Activated naive CD4-positive, alpha-beta T cell treated with anti-CD3 and anti-CD28 coated beads, Interleukin-2, amount 10 ng/mL, durations not matched to agents 7 days and 5 days (primary cell): Measurements from ENCODE around the gene SMG6.
"Not testable (repeated sequence)": the region's sequence is repeated elsewhere in the genome, so short reads cannot be mapped to it uniquely, and the experiment has no call there.

Experiments
- CTCF ChIA-PET: fragments of 350-600 bp; sonication (Branson Sonifier 250); formaldehyde crosslinking; loops from one replicate; lab custom pipeline; 2021; ENCODE audit warnings: antibody characterized with exemption; lab: Charles Lee
- DNase-seq: peaks from one replicate; pipeline ENCODE4 v3.0.0-alpha.2; 2020
- H3K27ac Mint-ChIP-seq: one replicate; pipeline ENCODE4 v1.8.0; 2021; ENCODE audit warnings: mild to moderate bottlenecking, moderate library complexity, mixed read lengths
- H3K27me3 Mint-ChIP-seq: one replicate; pipeline ENCODE4 v1.8.0; 2021; ENCODE audit warnings: mild to moderate bottlenecking, mixed read lengths
- H3K36me3 Mint-ChIP-seq: one replicate; pipeline ENCODE4 v1.8.0; 2021; ENCODE audit warnings: mixed read lengths
- H3K4me1 Mint-ChIP-seq: one replicate; pipeline ENCODE4 v1.8.0; 2021; ENCODE audit warnings: mixed read lengths
- H3K4me3 Mint-ChIP-seq: one replicate; pipeline ENCODE4 v1.8.0; 2021; ENCODE audit warnings: mild to moderate bottlenecking, moderate library complexity, mixed read lengths
- H3K9me3 Mint-ChIP-seq: one replicate; pipeline ENCODE4 v1.8.0; 2021; ENCODE audit warnings: mixed read lengths

The SMG6 gene

DNA sequence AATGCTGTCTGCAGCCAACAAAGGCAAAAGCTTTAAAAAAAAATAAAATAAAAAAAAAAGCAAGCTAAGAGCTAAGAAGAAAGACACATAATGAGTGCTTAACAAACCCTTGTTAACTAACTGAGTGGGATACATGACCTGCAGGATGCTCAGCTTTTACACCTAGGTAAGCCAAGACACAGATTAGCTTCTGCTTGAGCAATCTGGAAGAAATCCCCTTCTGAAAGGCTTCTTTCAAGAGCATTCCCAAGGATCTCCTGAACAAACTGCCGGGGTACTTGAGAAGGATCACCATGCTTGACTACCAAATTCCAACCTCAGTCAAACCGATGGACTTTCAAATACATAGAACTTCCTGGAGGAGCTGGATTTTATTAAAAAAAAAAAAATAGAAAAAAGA lies 92.9 kb downstream of the SMG6 start:
- no peak for DNase-seq
- no peak overlapping the region for H3K27ac Mint-ChIP-seq
- H3K36me3 Mint-ChIP-seq = peaks cover 38% of the 10 kb centered on the region
- H3K4me3 Mint-ChIP-seq = no peak overlapping the region
- CTCF ChIA-PET = interaction anchor here (0.6 to 0.8 kb wide), 2 partner anchors 90 to 156 kb away, joined by 3 to 4 read pairs; partner anchors contain the start of gene HIC1
- no peaks in the 10 kb centered on the region for H3K9me3 Mint-ChIP-seq
- H3K4me1 Mint-ChIP-seq = peaks cover 47% of the 10 kb centered on the region
- H3K27me3 Mint-ChIP-seq = no peaks in the 10 kb centered on the region

DNA sequence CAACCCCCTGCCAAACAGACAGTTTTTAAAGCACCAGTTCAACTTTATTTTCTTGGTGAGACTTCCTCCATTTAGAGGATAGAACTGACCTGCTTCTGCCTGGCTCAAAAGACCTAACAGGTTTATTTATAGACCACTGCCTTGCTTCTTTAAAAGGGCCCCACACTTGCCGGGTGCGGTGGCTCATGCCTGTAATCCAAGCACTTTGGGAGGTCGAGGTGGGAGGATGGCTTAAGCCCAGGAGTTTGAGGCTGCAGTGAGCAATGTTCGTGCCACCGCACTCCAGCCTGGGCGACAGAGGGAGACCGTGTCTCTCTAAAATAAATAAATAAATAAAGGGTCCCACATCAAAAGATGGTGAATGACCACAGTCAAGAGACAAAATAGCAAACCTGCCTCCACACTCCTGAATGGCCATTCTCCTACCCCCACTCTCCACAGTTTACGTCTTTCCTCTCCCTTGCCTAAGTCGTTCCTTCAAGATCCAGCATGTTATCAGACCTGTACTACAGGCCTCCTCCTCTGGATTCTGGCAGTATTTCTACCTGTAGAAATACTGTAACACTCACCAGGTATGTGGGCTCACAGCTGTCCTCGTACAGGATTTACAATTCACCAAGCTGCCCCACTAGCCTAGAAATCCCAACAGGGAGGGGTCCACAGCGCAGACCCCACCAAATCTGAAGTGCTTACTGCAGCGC lies 95.6 kb downstream of the SMG6 start:
- Mint-ChIP-seq H3K4me1 (peaks cover 39% of the 10 kb centered on the region), H3K27ac (no peak overlapping the region)

DNA sequence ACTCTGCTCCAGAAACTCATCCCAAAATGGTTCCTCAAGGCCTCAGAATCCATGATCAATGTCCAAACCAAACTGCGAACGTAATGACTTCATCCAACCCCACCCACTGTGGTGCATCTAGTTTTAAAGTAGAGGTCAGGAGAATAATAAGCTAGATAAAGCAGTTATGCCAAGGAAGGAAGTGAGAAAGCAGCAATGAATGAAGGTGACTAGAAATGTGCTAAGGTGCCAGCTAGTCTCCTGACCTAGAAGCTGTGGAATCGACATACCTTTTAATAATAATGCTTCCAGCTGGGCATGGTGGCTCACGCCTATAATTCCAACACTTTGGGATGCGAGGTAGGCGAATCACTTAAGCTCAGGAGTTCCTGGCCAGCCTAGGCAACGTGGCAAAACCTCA lies 99.2 kb downstream of the SMG6 start:
- no peaks in the 10 kb centered on the region for H3K27me3 Mint-ChIP-seq
- CTCF ChIA-PET = interaction anchor here (1.3 to 1.4 kb wide), 2 partner anchors 14 to 40 kb away, joined by 4 to 5 read pairs; no protein-coding TSS in a partner anchor
- H3K36me3 Mint-ChIP-seq = peaks cover 39% of the 10 kb centered on the region
- H3K4me3 Mint-ChIP-seq = no peak overlapping the region
- H3K9me3 Mint-ChIP-seq = no peaks in the 10 kb centered on the region
- peaks cover 45% of the 10 kb centered on the region for H3K4me1 Mint-ChIP-seq
- H3K27ac Mint-ChIP-seq = no peak overlapping the region
- DNase-seq = no peak

More for the DNA sequence above, 95.6 kb downstream of the SMG6 start:
- CTCF ChIA-PET = no interaction called here
- no peaks in the 10 kb centered on the region for H3K27me3 Mint-ChIP-seq
- no peak for DNase-seq
- no peak overlapping the region for H3K4me3 Mint-ChIP-seq
- peaks cover 40% of the 10 kb centered on the region for H3K36me3 Mint-ChIP-seq
- H3K9me3 Mint-ChIP-seq = no peaks in the 10 kb centered on the region

- CTCF ChIA-PET = interaction anchor here (0.8 to 1.4 kb wide), 2 partner anchors 15 to 28 kb away, joined by 4 to 6 read pairs; no protein-coding TSS in a partner anchor
- H3K4me1 Mint-ChIP-seq = peaks cover 48% of the 10 kb centered on the region
- H3K27me3 Mint-ChIP-seq = no peaks in the 10 kb centered on the region
- no peak overlapping the region for H3K4me3 Mint-ChIP-seq
- peaks cover 42% of the 10 kb centered on the region for H3K36me3 Mint-ChIP-seq
- H3K9me3 Mint-ChIP-seq = no peaks in the 10 kb centered on the region
- peak overlapping the region; percentile 95 for H3K27ac Mint-ChIP-seq
- no peak for DNase-seq
These were observed 99.8 kb downstream of the SMG6 start for GRCh38 chr17:2203818-2204217.

GRCh38 chr17:2202996-2203575 lies 100.5 kb downstream of the SMG6 start:
- H3K27ac Mint-ChIP-seq = peak overlapping the region; percentile 95
- H3K4me1 Mint-ChIP-seq = peaks cover 47% of the 10 kb centered on the region
- no peak for DNase-seq
- H3K27me3 Mint-ChIP-seq = no peaks in the 10 kb centered on the region
- H3K9me3 Mint-ChIP-seq = no peaks in the 10 kb centered on the region
- CTCF ChIA-PET = interaction anchor here (0.8 to 1.4 kb wide), 2 partner anchors 16 to 28 kb away, joined by 4 to 6 read pairs; no protein-coding TSS in a partner anchor
- peak overlapping the region; percentile 72 for H3K4me3 Mint-ChIP-seq
- H3K36me3 Mint-ChIP-seq = peaks cover 34% of the 10 kb centered on the region

DNA sequence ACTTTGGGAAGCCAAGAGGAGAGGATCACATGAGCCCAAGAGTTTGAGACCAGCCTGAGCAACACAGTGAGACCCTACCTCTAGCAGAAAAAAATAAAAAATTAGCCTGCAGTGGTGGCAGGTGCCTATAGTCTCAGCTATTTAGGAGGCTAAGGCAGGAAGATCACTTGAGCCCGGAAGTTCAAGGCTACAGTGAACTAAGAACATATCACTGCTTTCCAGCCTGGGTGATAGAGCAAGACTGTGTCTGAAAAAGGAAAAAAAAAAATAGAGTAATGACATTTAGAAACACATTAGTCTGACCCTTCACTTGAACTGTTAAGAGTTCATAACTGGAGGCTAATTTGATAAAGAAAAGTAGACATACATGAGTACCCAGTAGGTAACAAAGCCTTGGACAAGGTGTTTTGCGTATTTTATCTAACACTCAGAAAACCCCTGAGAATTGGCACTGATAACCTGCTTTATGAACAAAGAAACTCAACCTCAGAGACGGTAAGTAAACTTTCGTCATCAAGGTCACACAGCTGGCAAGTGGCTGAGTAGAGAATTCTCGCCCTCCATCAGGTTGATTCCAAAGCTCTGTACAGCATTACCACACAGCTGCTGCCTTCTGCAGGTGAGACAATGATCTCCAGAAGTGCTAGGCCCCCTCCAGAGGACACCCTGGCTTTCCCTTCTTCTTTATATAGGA lies 101.1 kb downstream of the SMG6 start:
- Mint-ChIP-seq H3K27ac (peak overlapping the region; percentile 95), H3K4me1 (peaks cover 47% of the 10 kb centered on the region), H3K9me3 (no peaks in the 10 kb centered on the region), H3K36me3 (peaks cover 35% of the 10 kb centered on the region), H3K27me3 (no peaks in the 10 kb centered on the region), H3K4me3 (peak overlapping the region; percentile 72)
- peak; percentile 33 for DNase-seq
- CTCF ChIA-PET = no interaction called here

DNA sequence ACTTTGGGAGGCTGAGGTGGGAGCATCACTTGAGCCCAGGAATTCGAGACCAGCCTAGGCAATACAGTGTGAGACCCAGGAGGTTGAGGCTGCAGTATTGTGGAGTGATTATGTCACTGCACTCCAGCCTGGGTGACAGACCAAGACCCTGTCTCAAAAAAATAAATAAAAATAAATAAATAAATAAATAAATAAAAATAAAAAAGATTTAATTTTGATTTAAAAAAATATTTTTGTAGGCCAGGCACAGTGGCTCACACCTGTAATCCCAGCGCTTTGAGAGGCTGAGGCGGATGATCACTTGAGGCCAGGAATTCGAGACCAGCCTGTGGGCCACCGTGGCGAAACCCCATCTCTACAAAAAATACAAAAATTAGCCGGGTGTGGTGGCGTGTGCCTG lies 104.2 kb downstream of the SMG6 start:
- H3K36me3 Mint-ChIP-seq = peaks cover 49% of the 10 kb centered on the region
- CTCF ChIA-PET, H3K9me3 Mint-ChIP-seq, H3K27me3 Mint-ChIP-seq, H3K4me3 Mint-ChIP-seq, DNase-seq, H3K27ac Mint-ChIP-seq: not testable (repeated sequence)
- peaks cover 60% of the 10 kb centered on the region for H3K4me1 Mint-ChIP-seq

DNA sequence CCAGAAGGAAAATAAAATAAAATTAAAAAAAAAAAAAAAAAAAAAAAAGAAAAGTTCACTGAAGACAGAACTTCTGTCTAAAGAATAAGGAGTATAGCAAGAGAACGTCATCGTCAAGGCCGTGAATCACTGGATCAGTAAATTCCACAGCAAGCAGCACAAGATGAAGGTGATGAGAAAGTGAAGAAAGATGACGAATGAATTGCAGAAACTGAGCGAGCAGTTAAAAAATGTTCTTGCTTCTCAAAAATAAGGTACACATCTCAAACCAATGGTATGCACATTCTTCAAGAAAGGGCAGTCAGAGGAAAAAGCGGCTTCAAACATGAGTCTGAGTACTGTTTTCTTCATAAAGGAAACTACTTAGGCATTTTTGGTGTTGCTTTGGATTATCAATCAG lies 104.7 kb downstream of the SMG6 start:
- Mint-ChIP-seq H3K27me3 (no peaks in the 10 kb centered on the region), H3K4me3 (no peak overlapping the region), H3K36me3 (peaks cover 53% of the 10 kb centered on the region), H3K9me3 (no peaks in the 10 kb centered on the region), H3K4me1 (peaks cover 60% of the 10 kb centered on the region), H3K27ac (no peak overlapping the region)
- no peak for DNase-seq
- CTCF ChIA-PET = no interaction called here

DNA sequence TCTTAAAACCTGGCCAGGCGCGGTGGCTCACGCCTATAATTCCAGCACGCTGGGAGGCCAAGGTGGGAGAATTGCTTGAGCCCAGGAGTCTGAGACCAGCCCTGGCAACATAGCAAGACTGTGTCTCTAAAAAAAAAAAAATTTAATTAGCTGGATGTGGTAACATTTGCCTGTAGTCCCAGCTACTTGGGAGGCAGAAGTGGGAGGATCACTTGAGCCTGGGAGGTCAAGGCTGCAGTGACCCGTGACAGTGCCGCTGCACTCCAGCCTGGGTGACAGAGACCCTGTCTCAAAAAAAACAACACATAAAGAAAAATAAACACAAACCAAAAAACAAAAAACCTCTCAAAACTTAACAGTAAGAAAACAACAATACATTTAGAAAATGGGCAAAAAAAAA lies 106.3 kb downstream of the SMG6 start:
- Mint-ChIP-seq H3K4me1 (peaks cover 60% of the 10 kb centered on the region), H3K27ac (no peak overlapping the region), H3K36me3 (peaks cover 56% of the 10 kb centered on the region), H3K9me3 (no peaks in the 10 kb centered on the region), H3K4me3 (no peak overlapping the region), H3K27me3 (no peaks in the 10 kb centered on the region)
- no peak for DNase-seq
- CTCF ChIA-PET = no interaction called here

DNA sequence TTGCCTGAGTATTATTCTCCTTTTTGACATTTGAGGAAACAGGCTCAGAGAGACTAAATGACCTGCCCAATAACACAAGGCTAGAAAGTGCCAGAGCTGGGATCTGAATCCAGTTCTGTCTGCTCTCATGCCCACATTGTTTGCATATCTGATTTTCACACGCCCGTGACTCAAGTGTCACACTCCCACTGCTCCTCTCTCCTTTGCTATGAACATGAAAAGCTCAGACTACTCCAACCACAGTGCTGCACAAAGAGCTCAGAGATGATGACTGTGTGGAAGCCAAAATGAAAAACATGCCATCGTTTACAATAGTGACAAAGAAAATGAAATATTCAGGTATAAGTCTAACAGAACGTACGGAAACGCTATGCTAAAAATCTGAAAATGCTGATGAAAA lies 107.9 kb downstream of the SMG6 start:
- H3K9me3 Mint-ChIP-seq = no peaks in the 10 kb centered on the region

DNA sequence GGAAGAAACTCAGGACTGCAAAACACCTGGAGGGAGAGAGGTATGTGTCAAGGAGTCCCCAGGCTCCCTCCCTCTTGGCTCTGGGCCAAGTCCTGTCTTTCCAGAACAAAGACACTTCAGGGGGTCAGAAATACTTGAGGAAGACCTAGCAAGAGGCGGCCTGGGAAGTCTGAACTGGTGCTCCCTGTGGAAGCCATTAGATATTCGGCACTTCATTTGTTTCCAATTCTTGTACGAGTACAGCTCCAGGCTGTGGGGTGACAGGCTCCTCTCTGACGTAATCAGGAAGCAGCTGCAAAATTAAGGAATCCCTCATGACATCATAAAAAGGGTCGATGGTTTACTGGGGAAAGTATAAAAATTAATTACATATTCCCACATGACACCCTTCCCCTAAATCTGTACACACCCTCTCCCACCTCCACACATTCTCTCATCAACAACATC lies 108.7 kb downstream of the SMG6 start:
- H3K9me3 Mint-ChIP-seq = no peaks in the 10 kb centered on the region
- H3K27me3 Mint-ChIP-seq = no peaks in the 10 kb centered on the region
- CTCF ChIA-PET = interaction anchor here (1.5 to 1.8 kb wide), 2 partner anchors 27 to 50 kb away, joined by 3 to 7 read pairs; no protein-coding TSS in a partner anchor
- H3K4me1 Mint-ChIP-seq = peaks cover 67% of the 10 kb centered on the region
- no peak overlapping the region for H3K27ac Mint-ChIP-seq
- no peak overlapping the region for H3K4me3 Mint-ChIP-seq
- DNase-seq = no peak
- H3K36me3 Mint-ChIP-seq = peaks cover 51% of the 10 kb centered on the region

More for the DNA sequence above, 107.9 kb downstream of the SMG6 start:
- no peak overlapping the region for H3K4me3 Mint-ChIP-seq
- peaks cover 53% of the 10 kb centered on the region for H3K36me3 Mint-ChIP-seq
- CTCF ChIA-PET = interaction anchor here (1.0 to 1.8 kb wide), 3 partner anchors 27 to 109 kb away, joined by 3 to 7 read pairs (median 3); no protein-coding TSS in a partner anchor
- peak overlapping the region; percentile 3 for H3K27ac Mint-ChIP-seq
- no peak for DNase-seq
- H3K4me1 Mint-ChIP-seq = peaks cover 62% of the 10 kb centered on the region
- H3K27me3 Mint-ChIP-seq = no peaks in the 10 kb centered on the region

- peak; percentile 63 for DNase-seq
- Mint-ChIP-seq H3K27ac (peak overlapping the region; percentile 86), H3K36me3 (peaks cover 60% of the 10 kb centered on the region), H3K27me3 (no peaks in the 10 kb centered on the region), H3K4me1 (peaks cover 78% of the 10 kb centered on the region), H3K9me3 (no peaks in the 10 kb centered on the region), H3K4me3 (peak overlapping the region; percentile 40)
- CTCF ChIA-PET = interaction anchor here (1.5 kb wide), 1 partner anchor 52 kb away, joined by 4 read pairs; no protein-coding TSS in a partner anchor
These were observed 111.1 kb downstream of the SMG6 start for GRCh38 chr17:2192367-2193057.

- Mint-ChIP-seq H3K4me3 (no peak overlapping the region), H3K27ac (peak overlapping the region; percentile 37), H3K36me3 (peaks cover 64% of the 10 kb centered on the region), H3K9me3 (no peaks in the 10 kb centered on the region), H3K4me1 (peaks cover 78% of the 10 kb centered on the region), H3K27me3 (no peaks in the 10 kb centered on the region)
- DNase-seq = no peak
- CTCF ChIA-PET = interaction anchor here (1.5 kb wide), 1 partner anchor 53 kb away, joined by 4 read pairs; no protein-coding TSS in a partner anchor
These were observed 111.8 kb downstream of the SMG6 start for GRCh38 chr17:2191785-2192184.
